MM.1S (cell line): ENCODE data around the gene DNAAF1.

ENCODE experiments used
- DNase-seq: peaks from one replicate; pipeline ENCODE4 v3.0.0-alpha.2; 2015
- H2AFZ ChIP-seq: fragments of 300-600 bp; sonication (generic); 2 replicates; pipeline ENCODE4 v1.6.0; 2016; ENCODE audit warnings: antibody characterized with exemption, low read length
- H3F3A ChIP-seq: fragments of 300-600 bp; sonication (generic); 2 replicates; pipeline ENCODE4 v1.6.1; 2016; ENCODE audit warnings: mild to moderate bottlenecking, antibody characterized with exemption, low read length, moderate library complexity, mixed read lengths; ENCODE audit not compliant: insufficient read depth
- H3K27ac ChIP-seq: fragments of 300-600 bp; sonication (generic); 2 replicates; pipeline ENCODE4 v1.5.1; 2016; ENCODE audit warnings: mild to moderate bottlenecking, low read length
- H3K27me3 ChIP-seq: fragments of 300-600 bp; sonication (generic); replicated peaks from 2 replicates; pipeline ENCODE4 v1.6.0; 2016; ENCODE audit warnings: low read length; ENCODE audit not compliant: insufficient read depth
- H3K36me3 ChIP-seq: fragments of 300-600 bp; sonication (generic); replicated peaks from 2 replicates; pipeline ENCODE4 v1.6.1; 2016; ENCODE audit warnings: mild to moderate bottlenecking, low read length, mixed read lengths; ENCODE audit not compliant: insufficient read depth
- H3K4me1 ChIP-seq: fragments of 300-600 bp; sonication (generic); 2 replicates; pipeline ENCODE4 v1.6.1; 2016; ENCODE audit warnings: low read length, mixed read lengths
- H3K4me2 ChIP-seq: fragments of 300-600 bp; sonication (generic); 2 replicates; pipeline ENCODE4 v1.6.0; 2016; ENCODE audit warnings: low read depth, low read length
- H3K4me3 ChIP-seq: fragments of 300-600 bp; sonication (generic); 2 replicates; pipeline ENCODE4 v1.5.1; 2016; ENCODE audit warnings: low read length, mixed read lengths
- H3K79me2 ChIP-seq: fragments of 300-600 bp; sonication (generic); 2 replicates; pipeline ENCODE4 v1.6.1; 2016; ENCODE audit warnings: mixed run types, low read length, mixed read lengths
- H3K9ac ChIP-seq: fragments of 300-600 bp; sonication (generic); 2 replicates; pipeline ENCODE4 v1.6.1; 2016; ENCODE audit warnings: low read length, mixed read lengths
- H3K9me2 ChIP-seq: fragments of 300-600 bp; sonication (generic); replicated peaks from 2 replicates; pipeline ENCODE4 v1.6.1; 2016; ENCODE audit warnings: mild to moderate bottlenecking, low read length, mixed read lengths; ENCODE audit not compliant: insufficient read depth
- H3K9me3 ChIP-seq: fragments of 300-600 bp; sonication (generic); replicated peaks from 2 replicates; pipeline ENCODE4 v1.6.1; 2016; ENCODE audit warnings: mild to moderate bottlenecking, low read length, mixed read lengths; ENCODE audit not compliant: insufficient read depth
- H4K20me1 ChIP-seq: fragments of 300-600 bp; sonication (generic); 2 replicates; pipeline ENCODE4 v1.6.1; 2016; ENCODE audit warnings: mild to moderate bottlenecking, low read length, moderate library complexity, mixed read lengths; ENCODE audit not compliant: insufficient read depth
- CTCF ChIP-seq: fragments of 300-600 bp; sonication (generic); IDR thresholded peaks from 2 replicates; pipeline ENCODE4 v1.5.1; 2016; ENCODE audit warnings: antibody characterized with exemption, low read length, mixed read lengths
- EZH2 ChIP-seq: fragments of 300-600 bp; sonication (generic); optimal IDR thresholded peaks from 2 replicates; pipeline ENCODE3; 2017; ENCODE audit warnings: low read depth, mild to moderate bottlenecking, antibody characterized with exemption, low read length, mixed read lengths
- EZH2phosphoT487 ChIP-seq: fragments of 300-600 bp; sonication (generic); IDR thresholded peaks from 2 replicates; pipeline ENCODE4 v1.6.1; 2018; ENCODE audit warnings: antibody characterized with exemption, low read length

DNAAF1 gene

GRCh38 chr16:84220851-84221250 is 75.7 kb downstream of the DNAAF1 start:
- no peak overlapping the region for H3K9ac ChIP-seq
- H4K20me1 ChIP-seq = no peaks in the 10 kb centered on the region
- no peak overlapping the region for H3K4me3 ChIP-seq
- DNase-seq = no peak
- no peaks in the 10 kb centered on the region for H3K4me1 ChIP-seq
- H3K27me3 ChIP-seq = peaks cover 64% of the 10 kb centered on the region
- no peak overlapping the region for H3K27ac ChIP-seq
- no peak overlapping the region for H2AFZ ChIP-seq
- H3K4me2 ChIP-seq = no peak overlapping the region
- no peaks in the 10 kb centered on the region for H3K9me3 ChIP-seq
- H3K36me3 ChIP-seq = no peaks in the 10 kb centered on the region
- H3K79me2 ChIP-seq = no peaks in the 10 kb centered on the region
- H3F3A ChIP-seq = no peaks in the 10 kb centered on the region
- TF ChIP-seq EZH2 (no peak), EZH2phosphoT487 (no peak), CTCF (no peak)
- H3K9me2 ChIP-seq = no peaks in the 10 kb centered on the region

- Histone ChIP-seq H3K36me3 (no peaks in the 10 kb centered on the region), H3K9ac (no peak overlapping the region), H3K9me3 (no peaks in the 10 kb centered on the region), H2AFZ (no peak overlapping the region), H3K27ac (no peak overlapping the region), H3F3A (no peaks in the 10 kb centered on the region), H3K9me2 (no peaks in the 10 kb centered on the region), H3K27me3 (peaks cover 70% of the 10 kb centered on the region), H3K4me1 (no peaks in the 10 kb centered on the region), H4K20me1 (no peaks in the 10 kb centered on the region), H3K79me2 (no peaks in the 10 kb centered on the region), H3K4me2 (no peak overlapping the region), H3K4me3 (no peak overlapping the region)
- TF ChIP-seq CTCF (no peak), EZH2phosphoT487 (no peak), EZH2 (no peak)
- DNase-seq = no peak
Observed at GRCh38 chr16:84223456-84223855, 78.3 kb downstream of the DNAAF1 start.

GRCh38 chr16:84224554-84224953 is 79.4 kb downstream of the DNAAF1 start:
- no peak for TF ChIP-seq CTCF
- TF ChIP-seq EZH2 = no peak
- TF ChIP-seq EZH2phosphoT487 = no peak
- no peaks in the 10 kb centered on the region for H3K4me1 ChIP-seq
- no peak overlapping the region for H3K27ac ChIP-seq
- no peak overlapping the region for H3K4me2 ChIP-seq
- no peak overlapping the region for H2AFZ ChIP-seq
- H3K9me3 ChIP-seq = no peaks in the 10 kb centered on the region
- H3K9me2 ChIP-seq = no peaks in the 10 kb centered on the region
- H3F3A ChIP-seq = no peaks in the 10 kb centered on the region
- peaks cover 74% of the 10 kb centered on the region for H3K27me3 ChIP-seq
- H3K79me2 ChIP-seq = no peaks in the 10 kb centered on the region
- H3K9ac ChIP-seq = no peak overlapping the region
- no peaks in the 10 kb centered on the region for H4K20me1 ChIP-seq
- H3K4me3 ChIP-seq = no peak overlapping the region
- H3K36me3 ChIP-seq = no peaks in the 10 kb centered on the region
- no peak for DNase-seq
